ENCODE results near the gene ZNF195. TPM values are rescaled to one million over a fixed set of nuclear protein-coding genes. Genes with fewer than 3 reads are reported as not detected.
"Not testable (repeated sequence)": the region's sequence is repeated elsewhere in the genome, so short reads cannot be mapped to it uniquely, and the experiment has no call there.

Gene ZNF195
- 28.7 and 43.2 TPM in 2 replicates for total RNA-seq (2014; rRNA removed; shearing (Covaris generic))

- peak; percentile 99 for DNase-seq (ENCODE audit: low spot score)
These were observed at the start of gene ZNF195 for GRCh38 chr11:3378426-3379423. Gene ZNF195, minus strand, starts transcription at chr11:3379146. Its CDS starts 106 bp downstream, at chr11:3379040.

- not testable (repeated sequence) for DNase-seq (ENCODE audit: low spot score)
These were observed 49.1 kb upstream of the ZNF195 start for GRCh38 chr11:3428076-3428475.

GRCh38 chr11:3426541-3426940, 47.6 kb upstream of the ZNF195 start:
- not testable (repeated sequence) for DNase-seq (ENCODE audit: low spot score)

- DNase-seq (ENCODE audit: low spot score), result not testable (repeated sequence)
These were observed 45.0 kb upstream of the ZNF195 start for GRCh38 chr11:3423928-3424327.

- DNase-seq (ENCODE audit: low spot score), result not testable (repeated sequence)
These were observed 44.3 kb upstream of the ZNF195 start for GRCh38 chr11:3423138-3423731.

- peak; percentile 94 for DNase-seq (ENCODE audit: low spot score)
These were observed 43.6 kb upstream of the ZNF195 start for GRCh38 chr11:3422380-3423137.

- DNase-seq (ENCODE audit: low spot score), result not testable (repeated sequence)
These were observed 42.8 kb upstream of the ZNF195 start for GRCh38 chr11:3421608-3422379.

- DNase-seq (ENCODE audit: low spot score), result not testable (repeated sequence)
These were observed 41.5 kb upstream of the ZNF195 start for GRCh38 chr11:3420281-3421042.

- DNase-seq (ENCODE audit: low spot score), result not testable (repeated sequence)
These were observed 40.5 kb upstream of the ZNF195 start for GRCh38 chr11:3419496-3419895.

- peak; percentile 54 for DNase-seq (ENCODE audit: low spot score)
These were observed 38.1 kb upstream of the ZNF195 start for GRCh38 chr11:3417047-3417446.

- peak; percentile 38 for DNase-seq (ENCODE audit: low spot score)
These were observed 36.4 kb upstream of the ZNF195 start for GRCh38 chr11:3415301-3415700.

- not testable (repeated sequence) for DNase-seq (ENCODE audit: low spot score)
These were observed 34.7 kb upstream of the ZNF195 start for GRCh38 chr11:3413666-3414065.

- no peak for DNase-seq (ENCODE audit: low spot score)
These were observed 33.9 kb upstream of the ZNF195 start for GRCh38 chr11:3412837-3413236.

- peak; percentile 66 for DNase-seq (ENCODE audit: low spot score)
These were observed 29.8 kb upstream of the ZNF195 start for GRCh38 chr11:3408722-3409121.

- not testable (repeated sequence) for DNase-seq (ENCODE audit: low spot score)
These were observed 29.2 kb upstream of the ZNF195 start for GRCh38 chr11:3408058-3408605.

- DNase-seq (ENCODE audit: low spot score), result not testable (repeated sequence)
These were observed 28.0 kb upstream of the ZNF195 start for GRCh38 chr11:3406937-3407336.

- not testable (repeated sequence) for DNase-seq (ENCODE audit: low spot score)
These were observed 27.4 kb upstream of the ZNF195 start for GRCh38 chr11:3406223-3406875.

GRCh38 chr11:3404076-3404925, 25.4 kb upstream of the ZNF195 start:
- not testable (repeated sequence) for DNase-seq (ENCODE audit: low spot score)

Measured in A172 (cell line).